Hepatocyte (in vitro differentiated cells): ENCODE measurements around the gene CIAO3. TPM values are rescaled to one million over a fixed set of nuclear protein-coding genes. Genes with fewer than 3 reads are reported as not detected.

Source experiments
- DNase-seq: peaks from one replicate; pipeline ENCODE4 v3.0.0-alpha.2; 2016; ENCODE audit warnings: low spot score
- H2AFZ ChIP-seq: fragments of 200-600 bp; sonication (generic); 2 replicates; pipeline ENCODE4 v1.6.0; 2016; ENCODE audit warnings: antibody characterized with exemption, mild to moderate bottlenecking
- H3K27ac ChIP-seq: fragments of 200-600 bp; sonication (generic); 2 replicates; pipeline ENCODE4 v1.5.1; 2016; ENCODE audit warnings: mild to moderate bottlenecking
- H3K27me3 ChIP-seq: fragments of 200-600 bp; sonication (generic); 2 replicates; pipeline ENCODE4 v1.6.1; 2016
- H3K36me3 ChIP-seq: fragments of 200-600 bp; sonication (generic); replicated peaks from 2 replicates; pipeline ENCODE4 v1.5.1; 2016; ENCODE audit warnings: low read depth; ENCODE audit not compliant: insufficient read depth
- H3K4me1 ChIP-seq: fragments of 200-600 bp; sonication (generic); 2 replicates; pipeline ENCODE4 v1.5.1; 2016; ENCODE audit warnings: mild to moderate bottlenecking, moderate library complexity; ENCODE audit not compliant: insufficient read depth
- H3K4me2 ChIP-seq: fragments of 200-600 bp; sonication (generic); 2 replicates; pipeline ENCODE4 v1.6.0; 2016
- H3K4me3 ChIP-seq: fragments of 200-600 bp; sonication (generic); 2 replicates; pipeline ENCODE4 v1.5.1; 2016; ENCODE audit warnings: mild to moderate bottlenecking
- H3K79me2 ChIP-seq: fragments of 200-600 bp; sonication (generic); 2 replicates; pipeline ENCODE4 v1.6.0; 2017; ENCODE audit warnings: mild to moderate bottlenecking
- H3K9me2 ChIP-seq: fragments of 200-600 bp; sonication (generic); replicated peaks from 2 replicates; pipeline ENCODE4 v1.6.0; 2017; ENCODE audit warnings: mild to moderate bottlenecking; ENCODE audit not compliant: insufficient read depth
- H3K9me3 ChIP-seq: fragments of 200-600 bp; sonication (generic); 2 replicates; pipeline ENCODE4 v1.5.1; 2016; ENCODE audit warnings: low read depth, mild to moderate bottlenecking
- H4K20me1 ChIP-seq: fragments of 200-600 bp; sonication (generic); 2 replicates; pipeline ENCODE4 v1.6.0; 2016; ENCODE audit warnings: mild to moderate bottlenecking; ENCODE audit not compliant: insufficient read depth, poor library complexity, severe bottlenecking
- EZH2 ChIP-seq: fragments of 200-600 bp; sonication (generic); IDR thresholded peaks from 2 replicates; pipeline ENCODE4 v1.6.1; 2016; ENCODE audit warnings: antibody characterized with exemption, mild to moderate bottlenecking, borderline replicate concordance
- EZH2phosphoT487 ChIP-seq: fragments of 200-600 bp; sonication (generic); IDR thresholded peaks from one replicate; pipeline ENCODE4 v1.6.1; 2018; ENCODE audit warnings: antibody characterized with exemption, mild to moderate bottlenecking, low read depth, moderate library complexity; ENCODE audit not compliant: unreplicated experiment, severe bottlenecking
- WGBS: methylation state at CpG from one replicate; pipeline ENCODE4 v1.1.6; 2016; ENCODE audit warnings: low lambda C conversion rate; ENCODE audit errors: missing lambda C conversion rate; 5-methylcytosine and 5-hydroxymethylcytosine counted together
- polyA plus RNA-seq: library from polyadenylated mRNA; unstranded; fragments of >200 nt; fragmentation: Nextera tagmentation; extraction: Ambion mirVana; gene quantifications from 2 replicates; pipeline ENCODE4 v1.2.1, GENCODE V29; 2016
- total RNA-seq: library from RNA; depleted of rRNA; stranded (reverse); fragments of >200 nt; gene quantifications from 2 replicates; pipeline ENCODE4 v1.2.3, GENCODE V29; 2014
- TF ChIP-seq, protein P1 (sequence below): fragments of 200-600 bp; sonication (generic); IDR thresholded peaks from 2 replicates; pipeline ENCODE4 v1.5.1; 2016; ENCODE audit warnings: antibody characterized with exemption, mild to moderate bottlenecking; ENCODE audit not compliant: poor library complexity

The CIAO3 gene
- total and polyA plus RNA-seq, 2 experiments from 2014 or later: 39.0 to 42.8 TPM

DNA sequence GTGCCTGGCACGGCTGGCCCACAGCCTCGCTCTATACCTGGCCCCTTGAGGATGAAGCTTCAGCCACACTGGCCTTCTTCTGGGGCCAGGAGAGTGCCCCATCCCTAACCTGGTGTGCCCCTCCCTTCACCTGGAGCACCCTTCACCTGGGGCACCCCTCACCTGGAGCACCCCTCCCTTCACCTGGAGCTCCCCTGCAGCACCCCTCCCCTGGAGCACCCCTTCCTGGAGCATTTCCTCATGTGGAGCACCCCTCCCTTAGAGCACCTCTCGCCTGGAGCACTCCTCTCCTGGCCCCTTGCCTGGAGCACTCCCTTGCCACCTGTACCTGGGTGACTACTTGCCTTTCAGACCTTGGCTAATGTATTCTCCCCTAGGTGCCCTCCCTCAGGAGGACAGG, 32.8 kb downstream of the CIAO3 start:
- H3K27ac ChIP-seq: no peak overlapping the region
- no peaks in the 10 kb centered on the region for H3K36me3 ChIP-seq
- H4K20me1 ChIP-seq: no peaks in the 10 kb centered on the region
- TF ChIP-seq EZH2 (no peak), EZH2phosphoT487 (no peak)
- TF ChIP-seq, protein P1, sequence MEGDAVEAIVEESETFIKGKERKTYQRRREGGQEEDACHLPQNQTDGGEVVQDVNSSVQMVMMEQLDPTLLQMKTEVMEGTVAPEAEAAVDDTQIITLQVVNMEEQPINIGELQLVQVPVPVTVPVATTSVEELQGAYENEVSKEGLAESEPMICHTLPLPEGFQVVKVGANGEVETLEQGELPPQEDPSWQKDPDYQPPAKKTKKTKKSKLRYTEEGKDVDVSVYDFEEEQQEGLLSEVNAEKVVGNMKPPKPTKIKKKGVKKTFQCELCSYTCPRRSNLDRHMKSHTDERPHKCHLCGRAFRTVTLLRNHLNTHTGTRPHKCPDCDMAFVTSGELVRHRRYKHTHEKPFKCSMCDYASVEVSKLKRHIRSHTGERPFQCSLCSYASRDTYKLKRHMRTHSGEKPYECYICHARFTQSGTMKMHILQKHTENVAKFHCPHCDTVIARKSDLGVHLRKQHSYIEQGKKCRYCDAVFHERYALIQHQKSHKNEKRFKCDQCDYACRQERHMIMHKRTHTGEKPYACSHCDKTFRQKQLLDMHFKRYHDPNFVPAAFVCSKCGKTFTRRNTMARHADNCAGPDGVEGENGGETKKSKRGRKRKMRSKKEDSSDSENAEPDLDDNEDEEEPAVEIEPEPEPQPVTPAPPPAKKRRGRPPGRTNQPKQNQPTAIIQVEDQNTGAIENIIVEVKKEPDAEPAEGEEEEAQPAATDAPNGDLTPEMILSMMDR: no peak
- H3K79me2 ChIP-seq: no peaks in the 10 kb centered on the region
- WGBS: 72% methylated on average over 3 of the region's 3 CpGs
- no peak overlapping the region for H3K4me2 ChIP-seq
- no peak overlapping the region for H2AFZ ChIP-seq
- peaks cover 69% of the 10 kb centered on the region for H3K27me3 ChIP-seq
- H3K4me3 ChIP-seq: no peak overlapping the region
- no peaks in the 10 kb centered on the region for H3K4me1 ChIP-seq
- DNase-seq: no peak
- H3K9me2 ChIP-seq: no peaks in the 10 kb centered on the region
- H3K9me3 ChIP-seq: no peaks in the 10 kb centered on the region

GRCh38 chr16:707062-707538, 33.7 kb downstream of the CIAO3 start:
- no peaks in the 10 kb centered on the region for H3K79me2 ChIP-seq
- H3K4me2 ChIP-seq: no peak overlapping the region
- H2AFZ ChIP-seq: no peak overlapping the region
- H3K27ac ChIP-seq: no peak overlapping the region
- WGBS: 55% methylated on average over 14 of the region's 14 CpGs
- no peak for DNase-seq
- H3K9me3 ChIP-seq: no peaks in the 10 kb centered on the region
- no peaks in the 10 kb centered on the region for H3K36me3 ChIP-seq
- peaks cover 78% of the 10 kb centered on the region for H3K27me3 ChIP-seq
- no peaks in the 10 kb centered on the region for H4K20me1 ChIP-seq
- no peak overlapping the region for H3K4me3 ChIP-seq
- H3K4me1 ChIP-seq: no peaks in the 10 kb centered on the region
- no peaks in the 10 kb centered on the region for H3K9me2 ChIP-seq
- TF ChIP-seq, protein P1: no peak
- TF ChIP-seq EZH2: no peak
- no peak for TF ChIP-seq EZH2phosphoT487

- WGBS: 8% methylated on average over 39 of the region's 49 CpGs
- peaks cover 85% of the 10 kb centered on the region for H3K27me3 ChIP-seq
- no peak for DNase-seq
Observed at GRCh38 chr16:706189-707061, 34.4 kb downstream of the CIAO3 start.

More at GRCh38 chr16:706189-707061, 34.4 kb downstream of the CIAO3 start:
- H3K9me2 ChIP-seq: no peaks in the 10 kb centered on the region
- no peaks in the 10 kb centered on the region for H3K4me1 ChIP-seq
- no peak overlapping the region for H3K27ac ChIP-seq
- H3K36me3 ChIP-seq: no peaks in the 10 kb centered on the region
- H3K9me3 ChIP-seq: no peaks in the 10 kb centered on the region
- no peak overlapping the region for H2AFZ ChIP-seq
- TF ChIP-seq, protein P1: no peak
- TF ChIP-seq EZH2: peak; percentile 82
- TF ChIP-seq EZH2phosphoT487: peak; percentile 34
- no peaks in the 10 kb centered on the region for H4K20me1 ChIP-seq
- no peak overlapping the region for H3K4me3 ChIP-seq
- no peaks in the 10 kb centered on the region for H3K79me2 ChIP-seq
- H3K4me2 ChIP-seq: peak overlapping the region; percentile 54
